Measurements from ENCODE around the gene WDR20.

DNA sequence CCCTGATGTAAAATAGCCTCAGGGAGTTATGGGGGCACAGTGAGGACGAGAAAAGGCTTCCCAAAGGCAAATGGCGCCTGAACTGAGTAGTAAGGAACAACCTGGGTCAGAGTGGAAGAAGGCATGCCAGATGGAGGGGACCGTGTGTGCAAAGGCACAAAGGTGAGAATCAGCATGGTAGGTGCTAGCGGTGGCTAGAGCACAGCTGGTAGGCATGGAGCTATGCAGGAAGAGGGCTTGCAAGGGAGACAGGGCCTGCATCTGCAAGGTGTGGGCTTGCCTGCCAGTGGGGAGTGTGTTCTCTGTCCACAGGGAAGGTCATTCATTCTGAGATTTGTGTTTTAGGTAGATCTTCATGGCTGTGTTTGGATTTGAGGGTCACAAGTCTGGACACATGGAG is 34.3 kb upstream of the WDR20 start:
- TF ChIP-seq, protein P1, sequence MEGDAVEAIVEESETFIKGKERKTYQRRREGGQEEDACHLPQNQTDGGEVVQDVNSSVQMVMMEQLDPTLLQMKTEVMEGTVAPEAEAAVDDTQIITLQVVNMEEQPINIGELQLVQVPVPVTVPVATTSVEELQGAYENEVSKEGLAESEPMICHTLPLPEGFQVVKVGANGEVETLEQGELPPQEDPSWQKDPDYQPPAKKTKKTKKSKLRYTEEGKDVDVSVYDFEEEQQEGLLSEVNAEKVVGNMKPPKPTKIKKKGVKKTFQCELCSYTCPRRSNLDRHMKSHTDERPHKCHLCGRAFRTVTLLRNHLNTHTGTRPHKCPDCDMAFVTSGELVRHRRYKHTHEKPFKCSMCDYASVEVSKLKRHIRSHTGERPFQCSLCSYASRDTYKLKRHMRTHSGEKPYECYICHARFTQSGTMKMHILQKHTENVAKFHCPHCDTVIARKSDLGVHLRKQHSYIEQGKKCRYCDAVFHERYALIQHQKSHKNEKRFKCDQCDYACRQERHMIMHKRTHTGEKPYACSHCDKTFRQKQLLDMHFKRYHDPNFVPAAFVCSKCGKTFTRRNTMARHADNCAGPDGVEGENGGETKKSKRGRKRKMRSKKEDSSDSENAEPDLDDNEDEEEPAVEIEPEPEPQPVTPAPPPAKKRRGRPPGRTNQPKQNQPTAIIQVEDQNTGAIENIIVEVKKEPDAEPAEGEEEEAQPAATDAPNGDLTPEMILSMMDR (IDR thresholded peaks at IDR 0.05), result no peak
- TF ChIP-seq EP300 (IDR thresholded peaks at IDR 0.05; ENCODE audit: low read depth), result no peak
